Stomach (tissue), 9 donors: Measurements from ENCODE around the gene TMEM182. TPM values are rescaled to one million over a fixed set of nuclear protein-coding genes. Genes with fewer than 3 reads are reported as not detected.
A peak's percentile ranks its signal among the peaks of the same experiment; 100 is the strongest.

ENCODE experiments used
- DNase-seq, 2 donors: peaks; one replicate each; pipeline versions ENCODE4 v3.0.0 to v3.0.0-alpha.2; 2013 to 2019
- H3K27ac ChIP-seq, 5 donors: fragments of 200-600 bp in 4 of 5; sonication (generic) in 4 of 5; one replicate each; pipeline ENCODE4 v1.5.1; 2013 to 2019; ENCODE audit warnings: mild to moderate bottlenecking in 1 of 5, moderate library complexity in 1 of 5
- H3K27me3 ChIP-seq, 3 donors: fragments of 200-600 bp; sonication (generic); one replicate each; pipeline ENCODE4 v1.5.1; 2017 to 2019; ENCODE audit warnings: mixed run types in 1 of 3
- H3K36me3 ChIP-seq, 4 donors: fragments of 200-600 bp; sonication (generic); 1 replicate in 3 of 4; 2 replicates in 1 of 4; pipeline ENCODE4 v1.5.1; 2016 to 2019
- H3K4me1 ChIP-seq, 4 donors: fragments of 200-600 bp; sonication (generic); one replicate each; pipeline ENCODE4 v1.5.1; 2016 to 2019
- H3K4me3 ChIP-seq, 4 donors: fragments of 200-600 bp; sonication (generic) in 3 of 4; one replicate each; pipeline ENCODE4 v1.5.1; 2016 to 2019; ENCODE audit warnings: mild to moderate bottlenecking in 1 of 4
- H3K9me3 ChIP-seq, 4 donors: fragments of 200-600 bp; sonication (generic); one replicate each; pipeline ENCODE4 v1.5.1; 2016 to 2019
- CTCF ChIP-seq, 7 experiments: fragments of 450-650 bp in 4 of 7; fragments of 200-600 bp in 3 of 7; sonication (generic) in 3 of 7; IDR thresholded peaks; one replicate each; pipeline ENCODE4 v1.5.1; 2016 to 2019; ENCODE audit warnings: antibody characterized with exemption in 7 of 7, control low read depth in 2 of 7, mild to moderate bottlenecking in 1 of 7
- EP300 ChIP-seq: sonication (generic); formaldehyde crosslinking; IDR thresholded peaks from one replicate; pipeline ENCODE4 v1.6.1; 2017; ENCODE audit warnings: antibody characterized with exemption
- POLR2A ChIP-seq, 4 donors: fragments of 450-650 bp; IDR thresholded peaks; one replicate each; pipeline ENCODE4 v1.6.1; 2016; ENCODE audit warnings: antibody characterized with exemption in 4 of 4, control low read depth in 2 of 4, mild to moderate bottlenecking in 1 of 4, moderate library complexity in 1 of 4
- POLR2AphosphoS5 ChIP-seq, 3 donors: sonication (generic); formaldehyde crosslinking; IDR thresholded peaks; one replicate each; pipeline ENCODE4 v1.6.1; 2016; ENCODE audit warnings: antibody characterized with exemption in 3 of 3
- WGBS, 5 donors: extraction: QIAGEN DNeasy Blood & Tissue Kit in 3 of 5; methylation state at CpG; one replicate each; pipeline versions ENCODE4 v1.1.5 to v1.1.7; 2013 to 2018; 5-methylcytosine and 5-hydroxymethylcytosine counted together
- intact Hi-C: fragments of 100-400 bp; cut with DNase I; formaldehyde crosslinking; loops from one replicate; pipeline ENCODE4 v1.15.1; 2023; ENCODE audit warnings: low total_unique reads
- polyA plus RNA-seq, 3 donors: library from polyadenylated mRNA; stranded (reverse); fragments of 200-250 nt; gene quantifications; one replicate each; pipeline ENCODE4 v1.2.3, GENCODE V29; 2013
- total RNA-seq, 5 donors: library from RNA; depleted of rRNA; stranded (reverse); fragments of >200 nt; gene quantifications; one replicate each; pipeline versions ENCODE4 v1.1.0 to v1.2.3, GENCODE V29; 2014 to 2016
- donor health status: healthy with polysubstance abuse.
- donor health status: Bipolar disorder and iron deficiency.
- donor health status: healthy.

The TMEM182 gene
- total and polyA plus RNA-seq, 8 donors = 1.0 to 5.3 (median 2.6) TPM; not detected in 3

GRCh38 chr2:102837626-102838198 is 75.9 kb downstream of the TMEM182 start:
- no peak overlapping the region for H3K27ac ChIP-seq
- TF ChIP-seq EP300 = no peak
- no peak for TF ChIP-seq POLR2AphosphoS5 (IDR thresholded peaks at IDR 0.05)
- no peak for TF ChIP-seq POLR2A (IDR thresholded peaks at IDR 0.05)
- TF ChIP-seq CTCF (IDR thresholded peaks at IDR 0.05) = no peak
- no peaks in the 10 kb centered on the region for H3K36me3 ChIP-seq
- no peak for DNase-seq
- H3K4me3 ChIP-seq = no peak overlapping the region
- peaks cover 0 to 8% (median 0%) of the 10 kb centered on the region in 4 donors for H3K4me1 ChIP-seq
- H3K27me3 ChIP-seq = no peaks in the 10 kb centered on the region
- no peaks in the 10 kb centered on the region for H3K9me3 ChIP-seq
- intact Hi-C loops = no loop called here
- WGBS, 5 donors = 71 to 80% (median 76%) methylated on average over 8 of the region's 8 CpGs

GRCh38 chr2:102839668-102840388 is 78.0 kb downstream of the TMEM182 start:
- peak in 5 of 7 experiments; percentile 14 to 89 (median 82) for TF ChIP-seq CTCF (IDR thresholded peaks at IDR 0.05)
- TF ChIP-seq POLR2AphosphoS5 (IDR thresholded peaks at IDR 0.05) = no peak
- H3K4me1 ChIP-seq = peaks cover 0 to 8% (median 0%) of the 10 kb centered on the region in 4 donors
- peak in 1 of 2 donors; percentile 65 for DNase-seq

GRCh38 chr2:102841107-102841840 is 79.4 kb downstream of the TMEM182 start:
- Histone ChIP-seq H3K36me3 (no peaks in the 10 kb centered on the region), H3K27ac (no peak overlapping the region), H3K27me3 (no peaks in the 10 kb centered on the region), H3K4me1 (peaks cover 0 to 8% (median 0%) of the 10 kb centered on the region in 4 donors), H3K4me3 (no peak overlapping the region), H3K9me3 (no peaks in the 10 kb centered on the region)
- intact Hi-C loops = no loop called here
- TF ChIP-seq POLR2AphosphoS5 (IDR thresholded peaks at IDR 0.05) = no peak
- TF ChIP-seq CTCF (IDR thresholded peaks at IDR 0.05) = peak in 2 of 7 experiments; percentile 22 to 30
- TF ChIP-seq EP300 = no peak
- 49 to 60% (median 55%) methylated on average over 16 to 19 of the region's 19 CpGs for WGBS, 5 donors
- DNase-seq = peak; percentile 41 to 73

More at GRCh38 chr2:102839668-102840388, 78.0 kb downstream of the TMEM182 start:
- Histone ChIP-seq H3K36me3 (no peaks in the 10 kb centered on the region), H3K4me3 (no peak overlapping the region), H3K27ac (no peak overlapping the region), H3K9me3 (no peaks in the 10 kb centered on the region), H3K27me3 (no peaks in the 10 kb centered on the region)
- 29 to 38% (median 34%) methylated on average over 8 of the region's 8 CpGs for WGBS, 5 donors
- intact Hi-C loops = no loop called here

GRCh38 chr2:102843764-102844443 is 82.1 kb downstream of the TMEM182 start:
- DNase-seq = peak in 1 of 2 donors; percentile 21

More at GRCh38 chr2:102843764-102844443, 82.1 kb downstream of the TMEM182 start:
- intact Hi-C loops = no loop called here
- TF ChIP-seq EP300 (no peak), CTCF (IDR thresholded peaks at IDR 0.05) (no peak), POLR2A (IDR thresholded peaks at IDR 0.05) (no peak), POLR2AphosphoS5 (IDR thresholded peaks at IDR 0.05) (no peak)
- no peak overlapping the region for H3K4me3 ChIP-seq
- no peaks in the 10 kb centered on the region for H3K9me3 ChIP-seq
- no peaks in the 10 kb centered on the region for H3K36me3 ChIP-seq
- peaks cover 0 to 7% (median 4%) of the 10 kb centered on the region in 3 donors for H3K27me3 ChIP-seq
- WGBS, 5 donors = 64 to 75% (median 70%) methylated on average over 4 of the region's 4 CpGs
- peaks cover 0 to 15% (median 7%) of the 10 kb centered on the region in 4 donors for H3K4me1 ChIP-seq
- H3K27ac ChIP-seq = no peak overlapping the region
